Endothelial cell of umbilical vein (primary cell): ENCODE results near the gene ALG8. TPM values are rescaled to one million over a fixed set of nuclear protein-coding genes. Genes with fewer than 3 reads are reported as not detected.

Experiments used
- BruUV-seq: library from RNA; stranded (reverse); fragments of 400-500 nt; replicated peaks from 2 replicates; lab custom pipeline; 2021; lab: Mats Ljungman, UMichigan
- CTCF ChIA-PET: fragments of 300-600, 350-600 bp; sonication (Branson Sonifier 250); formaldehyde crosslinking; loops from one replicate; lab custom pipeline; 2021; ENCODE audit warnings: antibody characterized with exemption, inconsistent platforms; lab: Charles Lee
- POLR2A ChIA-PET: fragments of 300-600, 350-600 bp; sonication (Branson Sonifier 250); formaldehyde crosslinking; loops from one replicate; lab custom pipeline; 2021; ENCODE audit warnings: antibody characterized with exemption, inconsistent platforms; lab: Charles Lee
- DNase-seq: peaks from one replicate; pipeline ENCODE4 v3.0.0-alpha.2; 2011; ENCODE audit warnings: low read depth, low spot score
- FAIRE-seq: peaks from 2 replicates; lab custom pipeline; 2011; peaks lifted over from hg19 to GRCh38; lab: Jason Lieb, UNC
- H2AFZ ChIP-seq: 2 replicates; pipeline ENCODE4 v1.6.0; 2012; ENCODE audit warnings: low read depth, low read length, control low read depth, inconsistent platforms
- H3K27ac ChIP-seq: 2 replicates; pipeline ENCODE4 v1.5.1; 2011; ENCODE audit warnings: low read depth, mild to moderate bottlenecking, control low read depth, low read length, moderate library complexity; ENCODE audit not compliant: insufficient read depth
- H3K27me3 ChIP-seq, 2 experiments: 2 replicates each; pipeline versions ENCODE4 v1.6.0 to v1.6.1; 2011; ENCODE audit warnings: low read length in 2 of 2, mixed read lengths in 1 of 2; ENCODE audit not compliant: control insufficient read depth in 2 of 2, insufficient read depth in 2 of 2
- H3K36me3 ChIP-seq, 2 experiments: 2 replicates in 1 of 2; 3 replicates in 1 of 2; pipeline ENCODE4 v1.5.1; 2011; ENCODE audit warnings: low read length in 2 of 2, mild to moderate bottlenecking in 1 of 2, moderate library complexity in 1 of 2; ENCODE audit not compliant: control insufficient read depth in 2 of 2, insufficient read depth in 2 of 2; ENCODE audit errors: extremely low read depth in 1 of 2
- H3K4me1 ChIP-seq: 3 replicates; pipeline ENCODE4 v1.5.1; 2011; ENCODE audit warnings: mild to moderate bottlenecking, low read length; ENCODE audit not compliant: control insufficient read depth, insufficient read depth; ENCODE audit errors: extremely low read depth
- H3K4me2 ChIP-seq: 2 replicates; pipeline ENCODE4 v1.6.1; 2011; ENCODE audit warnings: low read length, control low read depth, mixed read lengths; ENCODE audit not compliant: insufficient read depth
- H3K4me3 ChIP-seq, 3 experiments: fragments of 200-600 bp in 1 of 3; sonication (generic), shearing (Covaris generic) in 1 of 3; replicated peaks in 1 of 3; 2 replicates each; pipeline ENCODE4 v1.5.1; 2011 to 2016; ENCODE audit warnings: control low read depth in 3 of 3, low read length in 3 of 3, mild to moderate bottlenecking in 2 of 3, inconsistent platforms in 1 of 3, low read depth in 1 of 3, moderate library complexity in 1 of 3; ENCODE audit not compliant: insufficient read depth in 1 of 3
- H3K79me2 ChIP-seq: 2 replicates; pipeline ENCODE4 v1.6.0; 2012; ENCODE audit warnings: low read length, inconsistent platforms; ENCODE audit not compliant: control insufficient read depth, insufficient read depth
- H3K9ac ChIP-seq: replicated peaks from 2 replicates; pipeline ENCODE3; 2011; ENCODE audit warnings: low read length, control low read depth; ENCODE audit not compliant: insufficient read depth; ENCODE audit errors: extremely low read depth
- H3K9me1 ChIP-seq: replicated peaks from 3 replicates; pipeline ENCODE4 v1.6.0; 2011; ENCODE audit warnings: mild to moderate bottlenecking, low read length; ENCODE audit not compliant: control insufficient read depth, insufficient read depth; ENCODE audit errors: extremely low read depth
- H3K9me3 ChIP-seq: replicated peaks from 2 replicates; pipeline ENCODE4 v1.5.1; 2012; ENCODE audit warnings: low read length, inconsistent platforms; ENCODE audit not compliant: control insufficient read depth, insufficient read depth
- H4K20me1 ChIP-seq: replicated peaks from 2 replicates; pipeline ENCODE3; 2011; ENCODE audit warnings: mild to moderate bottlenecking, low read length; ENCODE audit not compliant: control insufficient read depth, insufficient read depth; ENCODE audit errors: extremely low read depth
- CTCF ChIP-seq, 2 donors: IDR thresholded peaks; 1 replicate in 1 of 2; 2 replicates in 1 of 2; pipeline ENCODE4 v1.5.1; 2011; ENCODE audit warnings: low read length in 2 of 2, mild to moderate bottlenecking in 2 of 2, moderate library complexity in 2 of 2, control low read depth in 1 of 2, inconsistent platforms in 1 of 2, low read depth in 1 of 2; ENCODE audit not compliant: insufficient read depth in 1 of 2; ENCODE audit errors: extremely low read depth in 1 of 2
- EZH2 ChIP-seq: IDR thresholded peaks from 2 replicates; pipeline ENCODE4 v1.6.1; 2012; ENCODE audit warnings: borderline replicate concordance, low read depth, mild to moderate bottlenecking, moderate library complexity, low read length, inconsistent platforms; ENCODE audit not compliant: severe bottlenecking
- FOS ChIP-seq: IDR thresholded peaks from 2 replicates; pipeline ENCODE4 v1.6.1; 2011; ENCODE audit warnings: mild to moderate bottlenecking, low read length, moderate library complexity, borderline replicate concordance; ENCODE audit not compliant: insufficient read depth
- GATA2 ChIP-seq: IDR thresholded peaks from 2 replicates; pipeline ENCODE4 v1.7.0; 2011; ENCODE audit warnings: low read depth, mild to moderate bottlenecking, moderate library complexity, mixed read lengths, low read length; ENCODE audit not compliant: insufficient read length, insufficient read depth
- JUN ChIP-seq: IDR thresholded peaks from 2 replicates; pipeline ENCODE4 v1.6.1; 2011; ENCODE audit warnings: borderline replicate concordance, low read depth; ENCODE audit not compliant: insufficient read length, insufficient read depth
- MAX ChIP-seq: IDR thresholded peaks from 2 replicates; pipeline ENCODE4 v1.6.1; 2011; ENCODE audit not compliant: insufficient read depth, insufficient read length
- MYC ChIP-seq: IDR thresholded peaks from one replicate; pipeline ENCODE4 v1.6.1; 2011; ENCODE audit warnings: mild to moderate bottlenecking, low read depth, low read length
- POLR2A ChIP-seq: IDR thresholded peaks from 2 replicates; pipeline ENCODE4 v1.6.1; 2012; ENCODE audit warnings: low read depth, mild to moderate bottlenecking, control low read depth, low read length
- POLR2AphosphoS5 ChIP-seq: IDR thresholded peaks from 2 replicates; pipeline ENCODE4 v1.6.1; 2012; ENCODE audit warnings: low read depth, mild to moderate bottlenecking, control low read depth, low read length, moderate library complexity; ENCODE audit not compliant: insufficient read depth
- dilution Hi-C: fragments of 300-500 bp; cut with MboI; formaldehyde crosslinking; loops from one replicate; pipeline ENCODE4 v1.15.0; 2019; ENCODE audit warnings: low sequenced_read_pairs; ENCODE audit not compliant: extremely low pct_ligation_motif_present
- intact Hi-C: fragments of 100-400 bp; cut with micrococcal nuclease; formaldehyde crosslinking; loops from one replicate; pipeline ENCODE4 v1.10.0; 2022
- polyA plus RNA-seq, 4 experiments: library from polyadenylated mRNA; depleted of rRNA in 3 of 4; stranded (reverse) in 3 of 4; unstranded in 1 of 4; fragments of >200 nt; gene quantifications; 2 replicates each; pipeline versions ENCODE4 v1.2.1 to v1.2.3, GENCODE V29; 2011 to 2012; ENCODE audit warnings: missing spikeins in 1 of 4
- total RNA-seq: library from RNA; stranded (reverse); gene quantifications from 2 replicates; pipeline ENCODE4 v1.2.3, GENCODE V29; 2021

ALG8 gene
- total and polyA plus RNA-seq, 2 donors (not counting 3 experiments of a cell fraction or from before 2014, with no cell fraction given): 43.9 to 48.2 TPM

GRCh38 chr11:78180751-78181150, 41.3 kb upstream of the ALG8 start:
- no TSS peak for BruUV-seq
- Histone ChIP-seq H2AFZ (no peak overlapping the region), H3K4me2 (no peak overlapping the region), H3K9ac (no peak overlapping the region), H3K4me1 (peaks cover 2% of the 10 kb centered on the region), H3K4me3 (no peak overlapping the region), H3K27ac (no peak overlapping the region), H3K79me2 (no peaks in the 10 kb centered on the region), H3K27me3 (no peaks in the 10 kb centered on the region), H4K20me1 (no peaks in the 10 kb centered on the region), H3K9me1 (no peaks in the 10 kb centered on the region), H3K9me3 (no peaks in the 10 kb centered on the region), H3K36me3 (no peaks in the 10 kb centered on the region)
- CTCF ChIA-PET: no interaction called here
- TF ChIP-seq MYC (no peak), POLR2A (no peak), GATA2 (no peak), CTCF (IDR thresholded peaks at IDR 0.05; ENCODE audit: extremely low read depth in 1 of 2, insufficient read depth in 1 of 2, low read depth in 1 of 2, low read length in 2 of 2) (no peak), EZH2 (no peak), JUN (no peak), POLR2AphosphoS5 (no peak), MAX (no peak), FOS (no peak)
- intact Hi-C loops (no loop called here), dilution Hi-C loops (no loop called here)
- POLR2A ChIA-PET: no interaction called here
- DNase-seq (no peak), FAIRE-seq (no peak)
